GM21619 (cell line): ENCODE measurements around the gene GALR2.
"Not testable (repeated sequence)": the region's sequence is repeated elsewhere in the genome, so short reads cannot be mapped to it uniquely, and the experiment has no call there.

Experiments
- ATAC-seq: cut with Tn5 transposase; IDR thresholded peaks from one replicate; pipeline ENCODE4 v1.9.1; 2021; ENCODE audit not compliant: unreplicated experiment

Gene GALR2

GRCh38 chr17:76049836-76050537 is 24.6 kb upstream of the GALR2 start:
- ATAC-seq = no peak

DNA sequence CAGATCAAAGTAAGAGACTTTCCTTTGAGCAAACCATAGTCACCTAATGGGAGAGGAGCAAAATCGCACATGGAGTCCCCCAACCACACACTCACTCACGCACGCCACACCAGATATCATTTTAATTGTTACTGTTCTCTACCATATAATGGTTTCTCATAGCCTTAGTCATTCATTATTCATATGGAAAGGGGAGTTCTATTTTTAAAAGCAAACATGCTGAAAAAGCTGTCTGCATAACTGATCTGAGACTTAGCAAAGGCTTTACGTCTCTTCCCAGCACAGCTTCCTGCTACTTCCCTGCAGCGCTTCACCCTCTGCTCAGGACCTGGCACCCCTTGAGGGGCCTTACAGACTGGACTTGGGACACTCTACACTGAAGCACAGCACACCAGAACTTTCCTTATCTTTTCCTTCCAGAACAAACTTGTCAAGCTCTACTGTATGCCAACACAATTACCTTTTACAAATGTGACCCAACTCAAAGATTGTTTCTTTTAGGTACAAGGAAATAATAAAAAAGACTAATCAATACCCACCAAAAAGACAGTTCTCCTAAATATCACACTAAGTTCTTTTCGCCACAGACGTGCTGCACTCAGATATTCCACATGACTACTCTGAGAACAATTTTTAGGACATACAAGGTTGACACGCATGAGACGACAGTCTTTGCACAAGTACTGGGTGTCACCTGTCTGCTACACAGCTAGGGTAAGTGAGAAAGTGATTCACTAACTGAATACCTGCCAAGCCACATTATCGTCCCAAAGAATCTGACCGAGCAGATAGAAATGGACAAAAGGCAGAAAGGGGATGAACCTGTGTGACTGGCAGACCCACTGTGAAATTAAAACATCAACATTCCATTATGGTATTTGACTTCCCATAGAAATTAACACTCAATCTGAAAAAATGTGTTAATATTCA is 23.8 kb upstream of the GALR2 start:
- ATAC-seq = no peak

GRCh38 chr17:76051561-76051960 is 23.0 kb upstream of the GALR2 start:
- no peak for ATAC-seq

- no peak for ATAC-seq
These were observed 21.1 kb upstream of the GALR2 start for GRCh38 chr17:76053246-76054111.

DNA sequence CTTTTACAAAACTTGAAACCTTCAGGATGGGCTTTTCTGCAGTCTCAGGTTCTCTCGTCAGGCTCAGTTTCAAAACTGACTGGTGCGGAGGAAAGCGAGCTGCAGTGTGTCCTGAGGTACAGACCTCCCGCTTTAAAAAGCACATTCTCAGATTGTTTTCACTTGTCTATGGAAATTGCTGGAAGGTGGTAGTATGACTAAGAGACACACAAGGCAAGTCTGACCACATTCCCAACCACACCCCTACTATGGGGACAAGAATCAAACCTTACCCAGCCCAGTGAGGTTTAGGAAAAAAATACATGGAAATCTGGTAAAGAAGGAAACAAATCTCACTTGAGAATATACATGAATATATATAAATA is 20.5 kb upstream of the GALR2 start:
- no peak for ATAC-seq

GRCh38 chr17:76056882-76057281 is 17.7 kb upstream of the GALR2 start:
- ATAC-seq = no peak

DNA sequence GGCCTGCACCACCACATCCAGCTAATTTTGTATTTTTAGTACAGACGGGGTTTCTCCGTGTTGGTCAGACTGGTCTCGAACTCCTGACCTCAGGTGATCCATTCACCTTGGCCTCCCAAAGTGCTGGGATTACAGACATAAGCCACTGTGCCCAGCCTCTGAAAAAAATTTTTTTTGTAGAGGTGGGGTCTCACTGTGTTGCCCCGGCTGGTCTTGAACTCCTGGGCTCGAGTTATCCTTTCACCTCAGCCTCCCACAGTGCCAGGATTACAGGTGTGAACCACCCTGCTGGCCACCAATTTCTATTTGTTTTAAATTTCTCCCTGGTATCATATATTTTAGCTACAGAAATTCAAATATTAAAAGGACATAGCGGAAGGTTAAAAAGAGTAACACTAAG is 16.3 kb upstream of the GALR2 start:
- ATAC-seq = not testable (repeated sequence)

- ATAC-seq = no peak
These were observed 10.6 kb upstream of the GALR2 start for GRCh38 chr17:76063875-76064546.

DNA sequence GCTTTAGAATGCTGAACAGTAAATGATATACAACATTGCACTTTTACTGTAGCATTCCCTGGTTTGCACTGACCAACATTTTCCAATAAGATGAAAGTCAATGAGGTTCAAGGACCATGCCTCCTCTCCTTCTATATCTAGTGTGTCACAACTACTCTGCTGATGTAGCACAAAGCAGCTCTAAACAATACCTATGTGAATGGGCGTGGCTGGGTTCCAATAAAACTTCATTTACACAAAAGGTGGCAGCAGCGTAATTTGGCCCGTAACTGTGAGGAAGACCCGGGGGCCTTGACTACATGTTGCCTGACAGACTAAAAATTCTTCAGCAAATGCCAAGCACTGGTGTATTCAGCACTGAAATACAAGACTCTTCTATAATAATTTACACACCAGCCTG is 8.8 kb upstream of the GALR2 start:
- no peak for ATAC-seq

- ATAC-seq = no peak
These were observed 2.9 kb upstream of the GALR2 start for GRCh38 chr17:76071531-76072147.

GRCh38 chr17:76072148-76072858 is 2.3 kb upstream of the GALR2 start, which contains the start of gene SRP68:
SRP68 (minus strand) TSS chr17:76072517; CDS start chr17:76072491, 26 bp downstream.
- peak; percentile 89 for ATAC-seq

- ATAC-seq = no peak
These were observed 974 bp downstream of the GALR2 start for GRCh38 chr17:76075364-76076145.

DNA sequence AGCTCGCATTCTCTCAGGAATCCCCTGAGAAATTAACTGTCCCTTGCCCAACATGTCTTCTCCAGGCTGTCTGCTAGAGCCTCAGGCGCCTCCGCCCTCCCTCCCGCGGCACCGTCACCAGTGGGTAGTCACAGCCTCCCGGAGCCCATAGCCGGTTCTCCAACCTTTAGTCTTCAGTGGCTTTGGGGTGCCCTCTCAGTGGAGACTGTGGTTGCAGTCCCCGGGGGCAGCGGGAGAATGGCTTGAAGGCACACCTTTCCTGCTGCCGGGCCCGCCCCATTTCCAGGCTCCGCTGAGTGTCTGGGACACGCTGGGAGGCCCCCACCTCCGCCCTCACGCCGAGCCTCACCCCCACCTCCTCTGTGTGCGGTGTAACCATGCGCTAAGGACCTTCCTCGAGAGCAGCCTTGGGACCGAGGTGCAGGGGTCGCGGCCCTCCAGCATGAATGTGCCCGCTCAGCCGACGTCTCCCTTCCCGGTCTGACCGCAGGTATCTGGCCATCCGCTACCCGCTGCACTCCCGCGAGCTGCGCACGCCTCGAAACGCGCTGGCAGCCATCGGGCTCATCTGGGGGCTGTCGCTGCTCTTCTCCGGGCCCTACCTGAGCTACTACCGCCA is 1.7 kb downstream of the GALR2 start:
- ATAC-seq = no peak

GRCh38 chr17:76076765-76077583 is 2.4 kb downstream of the GALR2 start:
- no peak for ATAC-seq

DNA sequence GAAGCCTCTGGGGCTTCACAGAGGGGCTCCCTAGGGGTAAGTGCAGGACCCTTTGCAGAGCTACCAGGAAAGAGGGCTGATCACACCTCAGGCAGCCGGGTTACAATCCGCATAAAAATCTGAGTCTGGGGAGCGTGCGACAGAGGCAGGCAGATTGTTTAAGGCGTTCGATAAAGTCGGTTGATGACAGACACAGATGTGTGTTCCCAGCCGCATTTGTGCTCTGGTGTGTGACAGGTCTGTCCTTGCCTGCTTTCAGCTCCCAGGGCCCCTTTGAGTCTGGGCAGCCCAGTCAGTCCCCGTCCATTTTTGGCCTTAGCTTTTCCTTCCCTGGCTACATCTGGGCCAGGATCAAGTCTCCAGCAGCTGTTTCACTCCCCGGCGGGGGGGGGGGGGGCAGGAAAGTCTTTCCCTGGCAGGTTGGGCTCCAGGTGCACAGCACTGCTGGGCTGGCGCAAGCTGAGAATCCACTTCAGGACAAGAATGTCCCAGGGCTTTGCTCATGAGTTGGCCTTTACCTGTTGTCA is 3.1 kb downstream of the GALR2 start:
- ATAC-seq = no peak

GRCh38 chr17:76078370-76078769 is 3.8 kb downstream of the GALR2 start:
- not testable (repeated sequence) for ATAC-seq

DNA sequence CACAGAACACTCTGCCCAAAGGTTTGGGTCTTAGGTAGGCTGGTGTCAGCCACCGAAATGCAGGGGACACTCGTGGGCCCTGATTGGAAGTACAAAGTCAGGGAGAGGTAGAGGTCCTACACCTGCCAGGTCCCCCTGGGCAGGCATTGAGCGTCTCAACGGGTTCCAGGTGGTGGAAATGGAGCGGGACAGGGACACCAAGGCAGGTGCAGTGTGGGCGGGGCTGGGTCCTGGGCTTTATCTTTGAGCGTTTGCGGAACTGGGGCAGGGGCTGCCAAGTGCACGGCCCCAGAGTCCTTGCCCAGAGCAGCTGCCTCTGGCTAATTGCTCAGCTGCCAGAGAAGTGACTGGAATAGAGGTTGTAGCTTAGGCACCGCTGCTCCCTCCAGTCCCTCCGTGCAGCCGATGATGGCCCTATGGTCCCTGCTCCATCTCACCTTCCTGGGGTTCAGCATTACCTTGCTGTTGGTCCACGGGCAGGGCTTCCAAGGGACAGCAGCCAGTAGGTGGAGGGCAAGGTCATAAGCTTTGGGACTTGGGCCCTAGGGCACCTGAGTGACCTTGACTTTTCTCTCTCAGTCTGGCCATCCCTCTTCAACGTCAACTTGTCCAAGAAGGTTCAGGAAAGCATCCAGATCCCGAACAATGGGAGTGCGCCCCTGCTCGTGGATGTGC is 4.4 kb downstream of the GALR2 start, which contains the start of gene ZACN:
Gene ZACN, plus strand, starts transcription at position 323 of the 675 bp plus-strand sequence. Its CDS starts 83 bp downstream, at position 406.
- no peak for ATAC-seq
